HG03439 (cell line): ENCODE results near the gene METTL13.
"Not testable (repeated sequence)": the region's sequence is repeated elsewhere in the genome, so short reads cannot be mapped to it uniquely, and the experiment has no call there.

ENCODE experiments used
- ATAC-seq: cut with Tn5 transposase; IDR thresholded peaks from one replicate; pipeline ENCODE4 v1.9.1; 2021; ENCODE audit warnings: mild to moderate bottlenecking, moderate library complexity; ENCODE audit not compliant: unreplicated experiment

Gene METTL13

GRCh38 chr1:171769171-171769570 lies 12.3 kb upstream of the METTL13 start:
- ATAC-seq = no peak

GRCh38 chr1:171769754-171770153 lies 11.7 kb upstream of the METTL13 start:
- ATAC-seq = no peak

- ATAC-seq = no peak
Observed at GRCh38 chr1:171772312-171772711, 9.1 kb upstream of the METTL13 start.

GRCh38 chr1:171780583-171781175 lies 781 bp upstream of the METTL13 start:
- no peak for ATAC-seq

GRCh38 chr1:171783816-171784530 lies 2.5 kb downstream of the METTL13 start:
- no peak for ATAC-seq

DNA sequence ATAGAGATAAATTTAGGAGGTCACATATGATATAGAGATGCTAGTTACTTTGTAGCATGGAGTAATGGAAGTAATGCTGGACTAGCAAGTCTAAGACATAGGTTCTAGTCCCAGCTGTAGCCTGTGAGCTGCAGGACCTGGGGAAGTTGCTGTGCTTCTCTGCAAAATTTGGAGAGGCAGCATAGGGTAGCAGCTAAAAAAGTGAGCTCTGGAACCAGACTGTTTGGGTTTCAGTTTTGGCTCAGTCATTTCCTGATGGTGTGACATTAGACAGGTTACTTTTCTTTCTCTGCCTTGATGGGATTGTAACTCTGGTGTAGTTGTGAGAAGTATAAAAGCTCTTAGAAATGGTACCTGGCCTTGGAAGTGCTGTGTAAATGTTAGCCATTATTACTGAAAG lies 3.3 kb downstream of the METTL13 start:
- ATAC-seq = no peak

- ATAC-seq = no peak
Observed at GRCh38 chr1:171785766-171786165, 4.3 kb downstream of the METTL13 start.

- no peak for ATAC-seq
Observed at GRCh38 chr1:171786534-171786933, 5.1 kb downstream of the METTL13 start.

GRCh38 chr1:171787686-171788480 lies 6.4 kb downstream of the METTL13 start:
- ATAC-seq = no peak

- no peak for ATAC-seq
Observed at GRCh38 chr1:171788696-171789095, 7.2 kb downstream of the METTL13 start.

DNA sequence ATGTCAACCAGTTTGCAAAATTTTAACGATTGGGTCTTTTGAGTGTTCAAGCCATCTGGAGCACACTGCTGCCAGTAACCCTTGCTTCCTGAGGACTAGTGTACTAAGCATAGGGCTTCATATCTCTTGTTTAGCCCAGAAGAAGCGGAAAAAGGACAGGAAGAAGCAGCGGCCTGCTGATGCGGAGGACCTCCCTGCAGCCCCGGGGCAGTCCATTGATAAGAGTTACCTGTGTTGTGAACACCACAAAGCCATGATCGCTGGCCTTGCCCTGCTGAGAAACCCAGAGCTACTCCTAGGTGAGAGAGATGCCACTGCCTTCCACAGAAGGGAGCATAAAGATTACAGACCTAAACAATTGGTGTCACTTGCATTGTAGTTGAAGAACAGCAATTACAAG lies 8.9 kb downstream of the METTL13 start:
- ATAC-seq = no peak

DNA sequence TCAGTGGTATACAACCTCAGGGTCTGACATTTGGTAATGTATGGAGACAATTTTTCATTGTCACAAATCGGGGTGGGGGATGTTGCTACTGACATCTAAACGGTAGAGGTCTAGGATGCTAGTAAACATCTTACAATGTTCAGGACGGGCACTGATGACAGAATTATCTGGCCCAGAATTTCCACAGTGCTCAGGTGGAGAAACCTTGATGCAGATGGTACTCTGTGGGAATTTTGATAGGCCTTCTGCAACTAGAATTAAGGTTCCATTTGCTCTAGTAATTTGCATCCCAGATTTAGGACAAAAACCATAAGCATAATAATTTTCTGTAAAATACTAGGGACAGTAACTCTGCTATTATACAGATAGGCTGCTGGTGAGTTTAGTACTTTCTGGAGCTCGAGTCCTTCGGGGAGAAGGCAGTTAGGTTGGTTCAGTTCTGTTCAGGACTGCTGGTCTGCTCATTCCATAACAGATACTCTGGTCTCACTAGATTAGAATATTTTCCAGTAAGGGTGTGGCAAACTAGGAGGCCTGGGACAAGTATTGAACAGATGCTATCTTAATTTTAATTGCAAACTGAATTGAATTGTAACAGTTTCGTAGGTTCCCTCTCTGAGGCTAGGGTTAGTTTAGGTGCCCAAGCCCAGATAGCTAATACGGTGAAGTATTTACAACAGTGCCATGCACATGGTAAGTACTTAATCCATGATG lies 11.4 kb downstream of the METTL13 start:
- ATAC-seq = no peak

- ATAC-seq = no peak
Observed at GRCh38 chr1:171793636-171794035, 12.2 kb downstream of the METTL13 start.

- ATAC-seq = no peak
Observed at GRCh38 chr1:171794085-171794484, 12.6 kb downstream of the METTL13 start.

DNA sequence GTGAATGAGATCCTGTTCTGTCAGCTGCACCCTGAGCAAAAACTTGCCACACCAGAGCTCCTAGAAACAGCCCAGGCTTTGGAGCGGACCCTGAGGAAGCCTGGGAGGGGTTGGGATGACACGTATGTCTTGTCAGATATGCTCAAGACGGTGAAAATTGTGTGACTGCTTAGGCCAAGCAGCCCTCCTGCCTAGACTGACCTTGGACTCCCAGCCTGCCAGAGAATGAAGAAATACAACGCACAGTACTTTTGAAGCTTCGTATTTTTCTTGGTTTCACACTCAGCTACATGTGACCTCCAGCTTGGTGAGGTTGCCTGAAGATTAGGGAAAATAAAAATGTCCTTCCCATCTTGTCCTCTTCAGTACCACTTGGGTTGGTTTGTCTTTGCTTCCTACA lies 15.1 kb downstream of the METTL13 start:
- no peak for ATAC-seq

DNA sequence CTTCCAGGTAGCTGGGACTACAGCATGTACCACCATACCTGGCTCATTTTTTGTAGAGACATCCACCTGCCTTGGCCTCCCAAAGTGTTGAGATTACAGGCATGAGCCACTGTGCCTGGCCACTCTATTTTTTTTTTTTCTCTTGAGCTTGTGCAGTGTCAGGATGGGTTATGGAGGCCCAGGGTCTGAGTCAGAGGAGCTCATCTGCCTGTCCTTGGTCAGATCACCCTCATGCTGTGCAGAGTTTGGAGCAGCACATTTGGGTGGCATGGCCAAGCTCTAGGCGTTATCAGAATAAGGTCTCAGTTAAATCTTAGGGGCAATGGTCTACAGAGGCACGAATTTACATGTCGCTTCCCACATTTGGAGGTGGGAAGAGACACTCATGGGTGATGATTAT lies 16.9 kb downstream of the METTL13 start:
- ATAC-seq = no peak

GRCh38 chr1:171798765-171799164 lies 17.3 kb downstream of the METTL13 start:
- ATAC-seq = no peak

GRCh38 chr1:171799166-171799565 lies 17.7 kb downstream of the METTL13 start:
- no peak for ATAC-seq

DNA sequence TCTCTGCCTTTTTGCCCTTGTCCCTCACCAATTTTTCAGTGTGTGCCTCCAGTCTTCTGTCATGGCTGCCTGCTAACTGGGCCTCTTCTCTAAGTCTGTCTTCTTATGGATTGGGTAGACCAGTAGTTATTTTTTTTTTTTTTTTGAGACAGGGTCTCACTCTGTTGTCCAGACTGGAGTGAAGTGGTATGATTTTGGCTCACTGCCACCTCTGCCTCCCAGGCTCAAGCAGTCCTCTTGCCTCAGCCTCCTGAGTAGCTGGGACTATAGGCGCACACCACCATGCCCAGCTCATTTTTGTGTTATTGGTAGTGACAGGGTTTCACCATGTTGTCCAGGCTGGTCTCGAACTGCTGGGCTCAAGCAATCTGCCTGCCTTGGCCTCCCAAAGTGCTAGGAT lies 18.2 kb downstream of the METTL13 start:
- not testable (repeated sequence) for ATAC-seq

- ATAC-seq = no peak
Observed at GRCh38 chr1:171800342-171800741, 18.9 kb downstream of the METTL13 start.

DNA sequence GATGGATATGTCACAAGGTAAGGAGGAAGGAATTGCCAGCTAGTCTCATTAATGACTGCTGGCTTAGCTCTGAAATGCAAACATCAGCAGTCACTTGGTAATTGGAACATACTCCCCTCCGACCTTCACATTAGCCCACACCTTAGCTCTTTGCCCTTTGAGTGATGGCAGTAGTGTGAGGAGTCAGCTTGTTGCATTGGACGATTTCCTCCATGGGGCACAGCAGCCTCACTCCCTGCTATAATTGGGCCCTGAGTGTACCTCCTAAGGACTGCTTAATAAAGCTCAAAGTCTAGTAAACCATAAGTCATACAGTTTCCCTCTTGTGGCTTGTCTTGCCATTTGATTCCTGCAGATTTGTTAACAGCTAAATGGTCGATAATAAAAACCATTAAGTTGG lies 19.4 kb downstream of the METTL13 start:
- ATAC-seq = no peak
